Thyroid gland (tissue), 4 donors: ENCODE data around the gene SERPINB2. TPM values are rescaled to one million over a fixed set of nuclear protein-coding genes. Genes with fewer than 3 reads are reported as not detected.

Source experiments
- DNase-seq, 2 donors: peaks; one replicate each; pipeline ENCODE4 v3.0.0-alpha.2; 2019
- H3K27ac ChIP-seq, 3 donors: fragments of 200-600 bp; sonication (generic); 1 replicate in 2 of 3; 2 replicates in 1 of 3; pipeline ENCODE4 v1.5.1; 2016 to 2019; ENCODE audit warnings: mild to moderate bottlenecking in 1 of 3, moderate library complexity in 1 of 3
- H3K27me3 ChIP-seq: fragments of 200-600 bp; sonication (generic); one replicate; pipeline ENCODE4 v1.5.1; 2019
- H3K36me3 ChIP-seq, 2 donors: fragments of 200-600 bp; sonication (generic); one replicate each; pipeline ENCODE4 v1.5.1; 2016 to 2019
- H3K4me1 ChIP-seq, 2 donors: fragments of 200-600 bp; sonication (generic); one replicate each; pipeline ENCODE4 v1.5.1; 2017 to 2019
- H3K4me3 ChIP-seq, 3 donors: fragments of 200-600 bp; sonication (generic); replicated peaks in 1 of 3; 1 replicate in 2 of 3; 2 replicates in 1 of 3; pipeline ENCODE4 v1.5.1; 2016; ENCODE audit warnings: mild to moderate bottlenecking in 1 of 3
- H3K9me3 ChIP-seq: fragments of 200-600 bp; sonication (generic); one replicate; pipeline ENCODE4 v1.5.1; 2017
- CTCF ChIP-seq, 6 experiments: fragments of 200-600 bp in 3 of 6; fragments of 450-650 bp in 3 of 6; sonication (generic) in 3 of 6; IDR thresholded peaks; one replicate each; pipeline ENCODE4 v1.5.1; 2016 to 2019; ENCODE audit warnings: antibody characterized with exemption in 6 of 6, mild to moderate bottlenecking in 2 of 6, inconsistent platforms in 1 of 6, moderate library complexity in 1 of 6
- POLR2A ChIP-seq, 2 donors: fragments of 450-650 bp; IDR thresholded peaks; one replicate each; pipeline ENCODE4 v1.6.1; 2017; ENCODE audit warnings: antibody characterized with exemption in 2 of 2, mild to moderate bottlenecking in 2 of 2, moderate library complexity in 1 of 2
- WGBS, 2 donors: methylation state at CpG; one replicate each; pipeline ENCODE4 v1.1.5; 2017; 5-methylcytosine and 5-hydroxymethylcytosine counted together
- intact Hi-C: fragments of 100-400 bp; cut with DNase I; formaldehyde crosslinking; loops from one replicate; pipeline ENCODE4 v1.15.1; 2023
- total RNA-seq, 4 donors: library from RNA; depleted of rRNA; stranded (reverse); fragments of >200 nt; gene quantifications; one replicate each; pipeline ENCODE4 v1.2.3, GENCODE V29; 2016

SERPINB2 gene
- total RNA-seq, 4 donors from 2014 or later = 0.22 to 0.67 TPM; not detected in 2

- H3K36me3 ChIP-seq = no peaks in the 10 kb centered on the region
- no peaks in the 10 kb centered on the region for H3K4me1 ChIP-seq
- H3K27ac ChIP-seq = no peak overlapping the region
- no peaks in the 10 kb centered on the region for H3K27me3 ChIP-seq
- no peak for DNase-seq
- H3K9me3 ChIP-seq = no peaks in the 10 kb centered on the region
- intact Hi-C loops = no loop called here
- WGBS, 2 donors = 91 to 93% methylated on average over 9 of the region's 9 CpGs
- no peak for TF ChIP-seq CTCF (IDR thresholded peaks at IDR 0.05)
- no peak for TF ChIP-seq POLR2A (IDR thresholded peaks at IDR 0.05)
- no peak overlapping the region for H3K4me3 ChIP-seq
Observed at GRCh38 chr18:63868546-63868945, 19.0 kb upstream of the SERPINB2 start.

- Histone ChIP-seq H3K9me3 (no peaks in the 10 kb centered on the region), H3K27me3 (no peaks in the 10 kb centered on the region), H3K36me3 (no peaks in the 10 kb centered on the region), H3K27ac (no peak overlapping the region), H3K4me1 (no peaks in the 10 kb centered on the region), H3K4me3 (no peak overlapping the region)
- DNase-seq = no peak
- intact Hi-C loops = no loop called here
- WGBS, 2 donors = 81 to 82% methylated on average over 9 of the region's 9 CpGs
- TF ChIP-seq POLR2A (IDR thresholded peaks at IDR 0.05) (no peak), CTCF (IDR thresholded peaks at IDR 0.05) (no peak)
Observed at GRCh38 chr18:63869374-63869773, 18.1 kb upstream of the SERPINB2 start.

- H3K27me3 ChIP-seq = no peaks in the 10 kb centered on the region
- no peaks in the 10 kb centered on the region for H3K36me3 ChIP-seq
- no peaks in the 10 kb centered on the region for H3K4me1 ChIP-seq
- H3K27ac ChIP-seq = no peak overlapping the region
- no peaks in the 10 kb centered on the region for H3K9me3 ChIP-seq
- intact Hi-C loops = no loop called here
- 84 to 93% methylated on average over 3 of the region's 3 CpGs for WGBS, 2 donors
- no peak for TF ChIP-seq POLR2A (IDR thresholded peaks at IDR 0.05)
- no peak for TF ChIP-seq CTCF (IDR thresholded peaks at IDR 0.05)
- DNase-seq = no peak
- no peak overlapping the region for H3K4me3 ChIP-seq
Observed at GRCh38 chr18:63869851-63870250, 17.7 kb upstream of the SERPINB2 start.

GRCh38 chr18:63871836-63872235 is 15.7 kb upstream of the SERPINB2 start:
- no peaks in the 10 kb centered on the region for H3K36me3 ChIP-seq
- H3K9me3 ChIP-seq = no peaks in the 10 kb centered on the region
- H3K4me1 ChIP-seq = no peaks in the 10 kb centered on the region
- 48 to 68% methylated on average over 1 of the region's 1 CpG for WGBS, 2 donors
- no peak overlapping the region for H3K4me3 ChIP-seq
- H3K27ac ChIP-seq = no peak overlapping the region
- TF ChIP-seq CTCF (IDR thresholded peaks at IDR 0.05) (no peak), POLR2A (IDR thresholded peaks at IDR 0.05) (no peak)
- H3K27me3 ChIP-seq = no peaks in the 10 kb centered on the region
- no peak for DNase-seq
- intact Hi-C loops = no loop called here

- Histone ChIP-seq H3K4me1 (no peaks in the 10 kb centered on the region), H3K27ac (no peak overlapping the region), H3K36me3 (no peaks in the 10 kb centered on the region), H3K27me3 (no peaks in the 10 kb centered on the region), H3K4me3 (no peak overlapping the region), H3K9me3 (no peaks in the 10 kb centered on the region)
- DNase-seq = no peak
- no peak for TF ChIP-seq CTCF (IDR thresholded peaks at IDR 0.05)
- no peak for TF ChIP-seq POLR2A (IDR thresholded peaks at IDR 0.05)
- intact Hi-C loops = no loop called here
Observed at GRCh38 chr18:63872586-63872985, 14.9 kb upstream of the SERPINB2 start.
